GM18951 (cell line): ENCODE measurements around the gene CLDN15.

Source experiments
- POLR2A ChIP-seq: IDR thresholded peaks from 4 replicates; pipeline ENCODE4 v1.6.1; 2011; ENCODE audit warnings: mild to moderate bottlenecking; ENCODE audit not compliant: insufficient read length, insufficient read depth; ENCODE audit errors: extremely low read depth
- in situ Hi-C: fragments of 300-500 bp; cut with MboI; formaldehyde crosslinking; loops from one replicate; pipeline ENCODE4 v1.12.0; 2022; ENCODE audit warnings: low sequenced_read_pairs, mixed read lengths, inconsistent platforms; ENCODE audit not compliant: unreplicated experiment

CLDN15 gene

DNA sequence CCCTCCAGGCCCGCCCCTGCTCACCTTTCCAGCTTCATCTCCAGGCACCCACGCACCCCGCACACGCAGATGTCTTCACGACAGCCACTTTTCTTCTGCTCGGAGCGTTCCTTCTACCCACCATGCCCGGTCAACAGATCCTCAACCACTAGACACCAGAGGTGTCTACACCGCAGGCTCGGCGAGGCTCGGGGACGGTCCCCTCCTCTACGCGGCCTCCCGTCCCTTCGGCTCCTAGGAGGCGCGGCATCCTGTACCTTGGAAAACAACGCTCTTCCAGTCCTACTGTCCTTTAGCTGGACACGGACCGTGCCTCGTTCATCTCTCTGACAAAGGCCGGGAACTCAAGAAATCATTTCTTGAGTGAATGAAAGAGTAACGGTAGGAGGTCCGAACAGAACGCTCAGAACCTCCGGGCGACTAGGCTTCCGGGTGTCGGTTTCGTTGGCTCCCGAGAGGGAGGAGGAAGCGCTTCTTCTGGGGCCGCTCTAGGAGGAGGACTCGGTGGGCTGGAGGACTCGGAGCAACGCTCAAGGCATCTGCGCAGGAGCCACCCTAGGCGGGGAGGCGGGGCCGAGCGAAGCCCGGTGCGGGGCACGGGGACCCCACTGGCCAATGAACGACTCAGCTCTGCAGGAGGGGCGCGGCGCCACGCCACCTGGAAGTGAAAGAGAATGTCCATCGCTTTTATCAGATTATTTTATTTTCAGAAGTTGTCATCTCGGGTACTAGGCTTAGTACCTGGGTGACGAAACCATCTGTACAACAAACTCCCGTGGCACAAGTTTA is 14.5 kb upstream of the CLDN15 start:
- TF ChIP-seq POLR2A = peak; percentile 74
- in situ Hi-C loops = no loop called here

DNA sequence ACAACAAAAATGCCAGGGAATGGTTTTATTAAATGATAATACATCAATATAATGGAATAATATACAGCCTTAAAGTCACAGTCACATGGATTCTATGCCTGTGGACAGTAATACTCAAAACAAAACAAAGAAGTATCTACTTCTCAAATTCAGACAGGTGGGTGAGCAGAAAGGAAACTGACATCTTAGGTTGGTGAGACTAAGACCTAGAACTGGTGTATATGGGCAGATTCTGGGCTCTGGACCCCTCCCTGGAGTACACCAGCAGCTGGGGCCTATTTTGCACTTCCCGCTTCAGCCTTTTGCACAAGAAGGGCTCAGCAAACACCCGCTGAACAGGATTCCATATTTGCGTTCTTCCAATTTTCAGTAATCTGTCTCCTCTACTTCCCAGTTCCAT is 12.7 kb upstream of the CLDN15 start:
- TF ChIP-seq POLR2A = no peak

DNA sequence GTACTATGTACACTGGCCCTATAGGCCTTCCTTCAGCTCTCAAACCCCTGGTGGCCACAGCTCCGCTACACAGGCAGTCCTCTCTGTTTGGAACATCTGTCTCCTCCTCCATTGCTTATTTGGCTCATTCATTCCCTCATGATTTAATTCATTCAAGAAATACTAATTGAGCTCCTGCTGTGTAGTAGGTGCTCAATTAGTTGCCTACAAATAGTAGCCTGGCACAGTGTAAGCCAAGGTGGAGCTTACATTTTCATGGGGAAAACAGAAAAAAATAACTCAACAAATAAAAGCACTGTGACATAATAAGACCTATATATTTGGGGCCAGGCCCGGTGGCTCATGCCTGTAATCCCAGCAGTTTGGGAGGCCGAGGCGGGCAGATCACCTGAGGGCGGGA is 10.7 kb upstream of the CLDN15 start:
- TF ChIP-seq POLR2A = no peak
- in situ Hi-C loops = no loop called here

More for the DNA sequence above, 12.7 kb upstream of the CLDN15 start:
- in situ Hi-C loops = no loop called here

DNA sequence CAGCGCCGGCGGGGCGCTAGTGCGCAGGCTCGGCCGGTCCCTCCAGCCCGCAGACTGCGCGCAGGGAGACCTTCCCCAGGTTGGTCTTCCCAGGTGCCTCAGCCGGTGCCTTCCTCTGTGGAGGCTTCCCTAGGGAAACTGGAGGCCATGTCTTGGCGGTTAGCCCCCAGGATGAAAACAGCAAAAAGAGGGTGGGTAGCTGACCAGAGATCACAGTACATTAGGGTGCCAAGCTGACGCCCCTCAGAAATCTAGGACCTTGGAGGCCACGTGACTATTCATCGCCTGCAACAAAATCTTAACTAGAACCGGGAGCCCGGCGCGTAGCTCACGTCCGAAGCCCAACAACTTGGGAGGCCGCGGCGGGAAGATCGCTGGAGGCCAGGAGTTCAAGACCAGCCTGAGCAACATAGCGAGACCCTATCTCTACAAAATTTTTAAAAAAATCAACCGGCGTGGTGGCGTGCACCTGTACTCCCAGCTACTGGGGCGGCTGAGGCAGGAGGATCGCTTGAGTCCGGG is 7.6 kb upstream of the CLDN15 start:
- in situ Hi-C loops = no loop called here
- peak; percentile 10 for TF ChIP-seq POLR2A

DNA sequence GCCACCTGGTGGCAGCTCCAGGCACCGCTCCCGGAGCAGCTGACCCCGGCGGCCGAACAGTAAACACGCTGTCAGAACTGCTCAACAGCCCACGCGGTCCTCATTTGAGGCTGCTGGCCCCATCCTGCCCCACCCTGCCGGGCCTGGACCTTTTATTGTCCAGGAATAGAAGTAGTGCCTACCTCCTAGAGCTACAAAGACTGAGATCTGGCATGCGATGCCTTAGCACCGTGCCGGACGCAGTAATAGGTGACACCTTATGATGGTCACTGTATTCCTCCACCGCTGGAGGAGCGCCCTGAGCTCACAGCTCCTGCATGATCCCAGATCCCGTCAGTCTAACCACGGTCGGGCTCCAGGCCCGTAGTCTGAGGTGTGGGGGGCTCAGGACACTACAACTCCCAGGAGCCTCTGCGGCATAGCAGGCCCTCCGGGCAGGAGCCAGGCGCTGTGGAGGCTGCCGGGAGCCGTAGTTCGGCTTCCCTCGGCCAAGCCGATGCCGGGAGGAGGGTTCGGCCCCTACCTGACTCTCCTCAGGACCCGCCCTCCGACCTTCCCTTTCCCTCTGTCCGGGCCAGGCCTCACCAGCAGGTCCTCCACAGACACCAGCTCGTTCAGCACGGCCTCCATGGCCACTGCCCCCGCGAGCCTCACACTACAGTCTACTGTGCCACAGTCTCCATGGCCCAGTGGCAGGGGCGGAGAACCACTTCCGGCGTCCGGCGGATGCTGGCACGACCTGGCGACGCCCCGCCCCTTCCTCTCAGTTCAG is 7.0 kb upstream of the CLDN15 start, which contains the start of gene FIS1:
Gene FIS1, minus strand, starts transcription at position 707 of the 772 bp plus-strand sequence. Its CDS starts 77 bp downstream, at position 630.
- TF ChIP-seq POLR2A = peak; percentile 85
- in situ Hi-C loops = no loop called here

DNA sequence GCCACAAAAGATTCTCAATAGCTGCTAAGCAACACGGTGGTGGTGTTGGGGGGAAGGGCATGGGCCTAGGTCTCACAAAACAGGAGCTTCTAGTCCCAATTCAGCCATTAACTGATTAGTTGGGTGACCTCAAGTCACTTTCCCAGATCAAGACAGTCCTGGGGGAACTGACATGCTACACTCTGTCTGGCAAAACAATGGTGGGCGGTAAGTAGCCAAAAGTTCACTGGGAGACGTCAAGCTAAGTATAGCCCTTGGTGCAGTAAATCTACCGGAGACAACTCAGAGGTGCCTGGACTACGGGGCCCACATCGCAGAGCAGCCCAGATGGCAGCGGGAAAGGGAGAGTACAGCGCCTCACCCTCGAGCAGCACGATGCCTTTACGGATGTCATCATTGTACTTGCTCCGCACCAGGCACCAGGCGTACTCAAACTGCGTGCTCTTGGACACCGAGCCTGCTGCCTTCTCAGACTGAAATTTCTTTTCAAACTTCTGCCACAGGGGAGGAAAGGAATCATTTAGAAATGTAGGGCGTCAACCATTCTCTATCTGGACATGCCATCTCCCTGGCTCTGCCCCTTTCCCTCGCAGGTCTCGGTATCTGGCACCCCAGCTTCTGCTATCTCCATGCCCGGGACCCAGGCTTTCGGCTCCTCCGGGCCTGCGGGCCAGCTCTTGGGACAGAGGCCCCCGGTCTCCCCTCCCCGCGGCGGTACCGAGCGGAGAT is 6.2 kb upstream of the CLDN15 start:
- in situ Hi-C loops = no loop called here
- TF ChIP-seq POLR2A = no peak

DNA sequence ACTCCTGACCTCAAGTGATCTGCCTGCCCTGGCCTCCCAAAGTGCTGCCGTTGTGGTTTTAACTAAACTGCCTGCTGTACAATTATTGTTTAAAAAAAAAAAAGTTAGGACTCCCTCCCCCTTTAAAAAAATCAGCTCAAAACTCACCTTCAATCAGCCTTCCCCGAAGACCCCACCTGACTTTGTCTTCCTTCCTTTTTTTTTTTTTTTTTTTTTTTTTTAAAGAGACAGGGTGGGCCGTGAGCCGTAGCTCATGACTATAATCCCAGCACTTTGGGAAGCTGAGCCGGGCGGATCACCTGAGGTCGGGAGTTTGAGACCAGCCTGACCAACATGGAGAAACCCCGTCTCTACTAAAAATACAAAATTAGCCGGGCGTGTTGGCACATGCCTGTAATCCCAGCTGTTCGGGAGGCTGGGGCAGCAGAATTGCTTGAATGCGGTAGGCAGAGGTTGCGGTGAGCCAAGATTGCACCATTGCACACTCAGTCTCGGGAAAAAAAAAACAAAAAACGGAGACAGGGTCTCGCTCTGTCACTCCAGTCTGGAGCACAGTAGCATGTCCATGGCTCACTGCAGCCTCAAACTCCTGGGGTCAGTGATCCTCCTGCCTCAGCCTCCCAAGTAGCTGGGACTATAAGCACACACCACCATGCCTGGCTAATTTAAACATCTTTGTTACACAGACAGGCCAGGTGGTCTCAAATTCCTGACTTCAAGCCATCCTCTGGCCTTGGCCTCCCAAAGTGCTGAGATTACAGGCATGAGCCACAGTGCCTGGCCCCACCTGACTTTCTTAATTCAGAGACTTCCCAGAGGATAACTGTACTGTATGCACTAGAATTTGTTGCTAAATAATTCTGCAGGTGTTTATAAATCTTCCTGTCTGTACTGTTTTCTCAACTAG is 4.1 kb upstream of the CLDN15 start:
- in situ Hi-C loops = no loop called here
- TF ChIP-seq POLR2A = no peak

DNA sequence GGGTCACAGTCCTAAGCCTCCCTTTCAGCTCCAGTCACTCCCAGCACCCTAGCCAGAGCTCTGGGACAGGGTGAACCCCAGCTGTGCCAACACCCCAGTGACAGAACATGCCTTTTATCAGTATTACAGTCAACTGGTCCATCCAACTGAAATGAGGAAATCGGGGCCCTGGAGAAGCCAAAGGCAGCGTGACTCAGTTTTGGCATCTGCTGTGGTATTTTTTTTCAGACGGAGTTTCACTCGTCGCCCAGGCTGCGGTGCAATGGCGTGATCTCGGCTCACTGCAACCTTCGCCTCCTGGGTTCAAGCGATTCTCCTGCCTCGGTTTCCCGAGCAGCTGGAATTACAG is 3.4 kb upstream of the CLDN15 start:
- TF ChIP-seq POLR2A = no peak
- in situ Hi-C loops = no loop called here

DNA sequence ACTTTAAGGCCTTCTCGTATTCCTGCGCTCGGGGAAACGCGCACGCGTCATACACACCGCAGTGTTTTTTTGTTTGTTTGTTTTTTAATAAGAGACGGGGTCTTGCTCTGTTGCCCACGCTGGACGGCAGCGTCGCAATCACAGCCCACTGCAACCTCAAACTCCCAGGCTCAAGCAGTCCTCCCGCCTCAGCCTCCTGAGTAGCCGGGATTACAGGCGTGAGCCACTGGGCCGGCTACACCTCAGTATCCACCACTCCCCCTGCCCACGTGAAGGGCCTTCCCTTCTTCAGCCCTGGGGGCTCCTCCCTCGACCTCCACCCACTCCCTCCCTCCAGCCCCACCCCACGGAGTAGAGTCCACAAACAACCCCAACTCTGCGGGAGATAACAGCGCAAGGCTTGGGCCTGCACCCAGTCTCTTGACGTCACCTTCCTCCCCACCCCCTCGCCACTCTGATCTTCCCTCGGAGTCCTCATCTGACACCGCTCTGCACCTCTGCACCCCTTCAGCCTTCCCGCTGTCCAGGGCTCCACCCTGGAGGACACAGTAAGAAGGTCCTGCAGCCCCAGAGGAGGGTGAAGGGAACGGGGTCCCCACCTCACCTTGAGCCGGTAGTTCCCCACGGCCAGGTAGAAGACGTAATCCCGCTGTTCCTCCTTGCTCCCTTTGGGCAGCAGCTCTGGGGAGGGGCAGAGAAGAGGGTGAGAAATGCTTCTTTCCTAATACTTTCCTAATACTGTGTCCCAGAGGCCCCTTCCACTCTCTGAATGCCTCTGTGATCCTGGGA is 2.8 kb upstream of the CLDN15 start:
- TF ChIP-seq POLR2A = no peak
- in situ Hi-C loops = no loop called here

DNA sequence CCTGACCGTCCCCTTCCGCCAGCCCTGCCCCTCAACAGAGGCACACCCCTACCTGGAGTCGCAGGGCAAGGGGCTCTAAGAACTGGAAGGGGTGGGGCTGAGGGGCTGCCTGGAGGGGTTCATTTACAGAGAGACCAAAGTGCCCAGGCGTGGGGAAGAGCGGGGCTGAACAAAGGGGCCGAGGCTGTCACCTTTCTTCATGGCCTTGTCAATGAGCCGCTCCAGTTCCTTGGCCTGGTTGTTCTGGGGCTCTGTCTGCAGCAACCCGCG is 2.3 kb upstream of the CLDN15 start:
- in situ Hi-C loops = no loop called here
- TF ChIP-seq POLR2A = no peak

DNA sequence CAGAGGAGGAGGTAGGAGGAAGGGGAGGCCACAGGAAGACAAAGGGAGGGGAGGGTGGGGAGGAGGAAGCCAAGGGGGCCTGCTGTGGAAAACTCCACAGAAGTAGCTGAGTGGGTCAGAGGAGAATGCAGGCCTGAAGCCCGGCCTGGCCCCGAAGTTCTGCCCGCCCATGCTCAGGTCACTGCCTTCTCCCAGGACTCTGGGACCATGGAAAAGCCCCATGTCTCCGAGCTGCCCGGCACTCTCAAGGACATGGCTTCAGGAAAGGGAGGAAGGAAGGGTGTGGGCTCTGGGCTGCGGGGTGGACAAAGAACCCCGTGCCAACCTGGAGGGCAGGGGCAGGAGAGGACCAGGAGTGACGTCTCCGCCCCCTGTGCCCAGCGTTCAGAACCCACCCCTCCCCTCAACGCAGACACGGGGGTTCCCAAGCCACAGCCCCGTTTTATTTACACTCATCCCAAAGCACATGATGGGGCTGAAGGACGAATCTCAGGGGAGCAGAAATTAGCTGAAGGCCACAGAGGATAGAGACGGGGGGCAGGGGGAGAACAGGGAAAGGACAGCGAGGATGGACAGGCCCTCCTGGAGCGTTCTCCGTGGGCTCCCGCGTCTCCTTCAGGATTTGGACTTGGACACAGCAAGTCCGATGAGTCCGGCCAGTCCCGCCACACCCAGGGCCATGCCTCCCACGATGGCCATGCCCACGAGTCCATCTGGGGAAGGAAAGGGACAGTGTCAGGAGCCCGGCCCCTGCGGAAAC is 1.8 kb upstream of the CLDN15 start:
- in situ Hi-C loops = no loop called here
- TF ChIP-seq POLR2A = no peak
